ENCODE results near the gene MAPKAPK3. TPM values are rescaled to one million over a fixed set of nuclear protein-coding genes. Genes with fewer than 3 reads are reported as not detected.
"Not testable (repeated sequence)": the region's sequence is repeated elsewhere in the genome, so short reads cannot be mapped to it uniquely, and the experiment has no call there.

Gene MAPKAPK3
- total RNA-seq, 2 experiments from 2014 or later = 166 to 171 TPM

- not testable (repeated sequence) for H3K36me3 Mint-ChIP-seq, H3K9me3 Mint-ChIP-seq, H3K4me3 Mint-ChIP-seq, H3K27me3 Mint-ChIP-seq, H3K4me1 Mint-ChIP-seq, H3K27ac Mint-ChIP-seq, DNase-seq
Measured at GRCh38 chr3:50688602-50689001, 71.7 kb downstream of the MAPKAPK3 start.

GRCh38 chr3:50689558-50689957 is 72.6 kb downstream of the MAPKAPK3 start:
- no peak for DNase-seq
- no peaks in the 10 kb centered on the region for H3K4me1 Mint-ChIP-seq
- H3K27me3 Mint-ChIP-seq = no peaks in the 10 kb centered on the region
- no peaks in the 10 kb centered on the region for H3K36me3 Mint-ChIP-seq
- H3K9me3 Mint-ChIP-seq = no peaks in the 10 kb centered on the region
- no peak overlapping the region for H3K27ac Mint-ChIP-seq
- H3K4me3 Mint-ChIP-seq = no peak overlapping the region

GRCh38 chr3:50695031-50695430 is 78.1 kb downstream of the MAPKAPK3 start:
- H3K4me1 Mint-ChIP-seq = no peaks in the 10 kb centered on the region
- H3K27me3 Mint-ChIP-seq = no peaks in the 10 kb centered on the region
- H3K4me3 Mint-ChIP-seq = no peak overlapping the region
- no peak for DNase-seq
- peaks cover 14% of the 10 kb centered on the region for H3K9me3 Mint-ChIP-seq
- peaks cover 5% of the 10 kb centered on the region for H3K36me3 Mint-ChIP-seq
- H3K27ac Mint-ChIP-seq = no peak overlapping the region

- peaks cover 5% of the 10 kb centered on the region for H3K36me3 Mint-ChIP-seq
- no peak overlapping the region for H3K4me3 Mint-ChIP-seq
- no peaks in the 10 kb centered on the region for H3K4me1 Mint-ChIP-seq
- H3K27ac Mint-ChIP-seq = no peak overlapping the region
- H3K27me3 Mint-ChIP-seq = no peaks in the 10 kb centered on the region
- DNase-seq = no peak
- peaks cover 15% of the 10 kb centered on the region for H3K9me3 Mint-ChIP-seq
Measured at GRCh38 chr3:50696276-50696675, 79.3 kb downstream of the MAPKAPK3 start.

GRCh38 chr3:50698269-50698668 is 81.3 kb downstream of the MAPKAPK3 start:
- Mint-ChIP-seq H3K9me3 (peaks cover 17% of the 10 kb centered on the region), H3K27me3 (no peaks in the 10 kb centered on the region), H3K4me3 (no peak overlapping the region), H3K4me1 (no peaks in the 10 kb centered on the region), H3K27ac (no peak overlapping the region), H3K36me3 (peaks cover 5% of the 10 kb centered on the region)
- DNase-seq = no peak

Other genes with a start within 250 kb of the MAPKAPK3 start
- under 1 TPM; 0.70 to 0.80 TPM for gene CACNA2D2, start 113.5 kb upstream of the MAPKAPK3 start, total RNA-seq
- 10 to 100 TPM; 15.9 to 17.1 TPM for gene C3orf18, start 49.4 kb upstream of the MAPKAPK3 start, total RNA-seq
- gene HEMK1, start 47.6 kb upstream of the MAPKAPK3 start, total RNA-seq = 10 to 100 TPM; 59.8 to 64.7 TPM
- 100 to 1,000 TPM; 192 to 193 TPM for gene CISH, start 5.4 kb upstream of the MAPKAPK3 start, total RNA-seq
- gene DOCK3, start 57.8 kb downstream of the MAPKAPK3 start, total RNA-seq = 1 to 10 TPM; 1.9 to 2.1 TPM